Cerebellar nuclear complex (tissue), 1 donor: ENCODE results near the gene DEGS2.
A peak's percentile ranks its signal among the peaks of the same experiment; 100 is the strongest.
"Not testable (repeated sequence)": the region's sequence is repeated elsewhere in the genome, so short reads cannot be mapped to it uniquely, and the experiment has no call there.

Experiments used
- DNase-seq, 2 experiments: peaks; one replicate each; lab custom pipeline; 2025; lab: John Stamatoyannopoulos, UW

Gene DEGS2

GRCh38 chr14:100178691-100179090, 19.2 kb upstream of the DEGS2 start:
- no peak for DNase-seq

GRCh38 chr14:100176811-100177327, 17.4 kb upstream of the DEGS2 start:
- no peak for DNase-seq

GRCh38 chr14:100173353-100173752, 13.9 kb upstream of the DEGS2 start:
- DNase-seq = no peak

- no peak for DNase-seq
Observed at GRCh38 chr14:100172811-100173210, 13.4 kb upstream of the DEGS2 start.

GRCh38 chr14:100170880-100171279, 11.4 kb upstream of the DEGS2 start:
- DNase-seq = no peak

- DNase-seq = no peak
Observed at GRCh38 chr14:100168506-100168905, 9.1 kb upstream of the DEGS2 start.

- no peak for DNase-seq
Observed at GRCh38 chr14:100165831-100166440, 6.5 kb upstream of the DEGS2 start.

- DNase-seq = no peak
Observed at GRCh38 chr14:100165376-100165775, 5.9 kb upstream of the DEGS2 start.

GRCh38 chr14:100160534-100160916, 1.1 kb upstream of the DEGS2 start:
- DNase-seq = no peak

GRCh38 chr14:100159865-100160533, 554 bp upstream of the DEGS2 start:
- no peak for DNase-seq

GRCh38 chr14:100158566-100159093, 815 bp downstream of the DEGS2 start:
- no peak for DNase-seq

GRCh38 chr14:100157548-100158232, 1.8 kb downstream of the DEGS2 start:
- DNase-seq = not testable (repeated sequence)

GRCh38 chr14:100156776-100157175, 2.7 kb downstream of the DEGS2 start:
- DNase-seq = peak; percentile 23 to 55

GRCh38 chr14:100155756-100156616, 3.5 kb downstream of the DEGS2 start:
- peak; percentile 13 to 60 for DNase-seq

GRCh38 chr14:100155049-100155621, 4.3 kb downstream of the DEGS2 start:
- DNase-seq = no peak

GRCh38 chr14:100153560-100153959, 5.9 kb downstream of the DEGS2 start:
- no peak for DNase-seq

- no peak for DNase-seq
Observed at GRCh38 chr14:100152091-100152490, 7.4 kb downstream of the DEGS2 start.

GRCh38 chr14:100150932-100151587, 8.4 kb downstream of the DEGS2 start:
- no peak for DNase-seq

- no peak for DNase-seq
Observed at GRCh38 chr14:100149851-100150611, 9.4 kb downstream of the DEGS2 start.
